Uterus (tissue), 4 donors: ENCODE measurements around the gene CMTM8. TPM values are rescaled to one million over a fixed set of nuclear protein-coding genes. Genes with fewer than 3 reads are reported as not detected.
"Not testable (repeated sequence)": the region's sequence is repeated elsewhere in the genome, so short reads cannot be mapped to it uniquely, and the experiment has no call there.

Experiments
- DNase-seq, 2 donors: peaks; one replicate each; pipeline ENCODE4 v3.0.0-alpha.2; 2019 to 2020
- H3K27ac ChIP-seq, 2 donors: fragments of 200-600 bp; sonication (generic); 1 replicate in 1 of 2; 2 replicates in 1 of 2; pipeline ENCODE4 v1.5.1; 2016 to 2018
- H3K27me3 ChIP-seq, 2 donors: fragments of 200-600 bp; sonication (generic); one replicate each; pipeline ENCODE4 v1.5.1; 2018 to 2019; ENCODE audit warnings: control low read depth in 1 of 2
- H3K36me3 ChIP-seq, 2 donors: fragments of 200-600 bp; sonication (generic); one replicate each; pipeline ENCODE4 v1.5.1; 2019; ENCODE audit warnings: control low read depth in 1 of 2
- H3K4me1 ChIP-seq, 2 donors: fragments of 200-600 bp; sonication (generic); one replicate each; pipeline ENCODE4 v1.5.1; 2018 to 2019; ENCODE audit warnings: control low read depth in 1 of 2
- H3K4me3 ChIP-seq, 2 donors: fragments of 200-600 bp; sonication (generic); 1 replicate in 1 of 2; 2 replicates in 1 of 2; pipeline ENCODE4 v1.5.1; 2018 to 2019; ENCODE audit warnings: mild to moderate bottlenecking in 1 of 2
- H3K9me3 ChIP-seq, 2 donors: fragments of 200-600 bp; sonication (generic); one replicate each; pipeline ENCODE4 v1.5.1; 2019; ENCODE audit warnings: control low read depth in 1 of 2
- CTCF ChIP-seq, 4 experiments: fragments of 200-600 bp in 2 of 4; fragments of 450-650 bp in 2 of 4; sonication (generic) in 2 of 4; IDR thresholded peaks; one replicate each; pipeline ENCODE4 v1.5.1; 2016 to 2019; ENCODE audit warnings: antibody characterized with exemption in 4 of 4, mild to moderate bottlenecking in 2 of 4, moderate library complexity in 1 of 4
- POLR2A ChIP-seq, 2 donors: fragments of 450-650 bp; IDR thresholded peaks; one replicate each; pipeline ENCODE4 v1.6.1; 2016; ENCODE audit warnings: antibody characterized with exemption in 2 of 2, mild to moderate bottlenecking in 1 of 2, moderate library complexity in 1 of 2
- intact Hi-C: fragments of 100-400 bp; cut with DNase I; formaldehyde crosslinking; loops from one replicate; pipeline ENCODE4 v1.15.1; 2023; ENCODE audit warnings: low total_unique reads
- total RNA-seq, 4 donors: library from RNA; depleted of rRNA in 3 of 4; stranded (reverse); fragments of >200 nt in 3 of 4; gene quantifications; one replicate each; pipeline versions ENCODE4 v1.1.0 to v1.2.4, GENCODE V29; 2014 to 2023
- donor health status: DM: yes; HTN: yes; CAD: no.

The CMTM8 gene
- total RNA-seq, 4 donors from 2014 or later, result 1.5 to 4.7 (median 2.5) TPM

- H3K36me3 ChIP-seq, result no peaks in the 10 kb centered on the region
- intact Hi-C loops, result no loop called here
- no peaks in the 10 kb centered on the region for H3K9me3 ChIP-seq
- no peak for DNase-seq
- H3K4me3 ChIP-seq, result no peak overlapping the region
- no peaks in the 10 kb centered on the region for H3K27me3 ChIP-seq
- no peak overlapping the region for H3K27ac ChIP-seq
- H3K4me1 ChIP-seq, result no peaks in the 10 kb centered on the region
- TF ChIP-seq POLR2A (IDR thresholded peaks at IDR 0.05) (no peak), CTCF (IDR thresholded peaks at IDR 0.05) (no peak)
Measured at GRCh38 chr3:32387512-32387911, 149.0 kb downstream of the CMTM8 start.

GRCh38 chr3:32389577-32389976, 151.1 kb downstream of the CMTM8 start:
- H3K27me3 ChIP-seq, H3K36me3 ChIP-seq, intact Hi-C loops, H3K4me1 ChIP-seq, DNase-seq, H3K27ac ChIP-seq, H3K9me3 ChIP-seq, H3K4me3 ChIP-seq: not testable (repeated sequence)

- Histone ChIP-seq H3K27ac (peak within 1 kb of the TSS; percentile 76 to 86), H3K4me3 (peak within 1 kb of the TSS; percentile 58 to 71), H3K4me1 (no peaks in the 10 kb centered on the region), H3K36me3 (no peaks in the 10 kb centered on the region), H3K9me3 (no peaks in the 10 kb centered on the region), H3K27me3 (no peaks in the 10 kb centered on the region)
- peak; percentile 62 to 65 for DNase-seq
- TF ChIP-seq CTCF (IDR thresholded peaks at IDR 0.05) (peak in 1 of 4 experiments; percentile 12), POLR2A (IDR thresholded peaks at IDR 0.05) (peak; percentile 58 to 63)
- intact Hi-C loops, result no loop called here
Measured at GRCh38 chr3:32391643-32392535, 153.4 kb downstream of the CMTM8 start, which contains the start of gene CMTM7. TSS of gene CMTM7 (plus strand) at chr3:32391853. CDS start at chr3:32391907, 54 bp downstream.

GRCh38 chr3:32392536-32393302, 154.2 kb downstream of the CMTM8 start:
- peak; percentile 57 to 65 for DNase-seq
- intact Hi-C loops, result no loop called here
- H3K27ac ChIP-seq, result peak overlapping the region; percentile 76 to 86

GRCh38 chr3:32395496-32395895, 157.0 kb downstream of the CMTM8 start:
- Histone ChIP-seq H3K4me1 (no peaks in the 10 kb centered on the region), H3K27me3 (no peaks in the 10 kb centered on the region), H3K9me3 (no peaks in the 10 kb centered on the region), H3K27ac (no peak overlapping the region), H3K4me3 (no peak overlapping the region), H3K36me3 (no peaks in the 10 kb centered on the region)
- intact Hi-C loops, result no loop called here
- TF ChIP-seq CTCF (IDR thresholded peaks at IDR 0.05) (no peak), POLR2A (IDR thresholded peaks at IDR 0.05) (no peak)
- DNase-seq, result no peak

More at GRCh38 chr3:32392536-32393302, 154.2 kb downstream of the CMTM8 start:
- H3K27me3 ChIP-seq, result no peaks in the 10 kb centered on the region
- H3K4me3 ChIP-seq, result peak overlapping the region; percentile 58 to 71
- no peaks in the 10 kb centered on the region for H3K36me3 ChIP-seq
- no peaks in the 10 kb centered on the region for H3K4me1 ChIP-seq
- TF ChIP-seq CTCF (IDR thresholded peaks at IDR 0.05) (no peak), POLR2A (IDR thresholded peaks at IDR 0.05) (no peak)
- no peaks in the 10 kb centered on the region for H3K9me3 ChIP-seq
